ENCODE measurements around the gene MARCHF4.
A peak's percentile ranks its signal among the peaks of the same experiment; 100 is the strongest.

GRCh38 chr2:216404010-216404618 is 31.8 kb upstream of the MARCHF4 start:
- TF ChIP-seq, protein P1, sequence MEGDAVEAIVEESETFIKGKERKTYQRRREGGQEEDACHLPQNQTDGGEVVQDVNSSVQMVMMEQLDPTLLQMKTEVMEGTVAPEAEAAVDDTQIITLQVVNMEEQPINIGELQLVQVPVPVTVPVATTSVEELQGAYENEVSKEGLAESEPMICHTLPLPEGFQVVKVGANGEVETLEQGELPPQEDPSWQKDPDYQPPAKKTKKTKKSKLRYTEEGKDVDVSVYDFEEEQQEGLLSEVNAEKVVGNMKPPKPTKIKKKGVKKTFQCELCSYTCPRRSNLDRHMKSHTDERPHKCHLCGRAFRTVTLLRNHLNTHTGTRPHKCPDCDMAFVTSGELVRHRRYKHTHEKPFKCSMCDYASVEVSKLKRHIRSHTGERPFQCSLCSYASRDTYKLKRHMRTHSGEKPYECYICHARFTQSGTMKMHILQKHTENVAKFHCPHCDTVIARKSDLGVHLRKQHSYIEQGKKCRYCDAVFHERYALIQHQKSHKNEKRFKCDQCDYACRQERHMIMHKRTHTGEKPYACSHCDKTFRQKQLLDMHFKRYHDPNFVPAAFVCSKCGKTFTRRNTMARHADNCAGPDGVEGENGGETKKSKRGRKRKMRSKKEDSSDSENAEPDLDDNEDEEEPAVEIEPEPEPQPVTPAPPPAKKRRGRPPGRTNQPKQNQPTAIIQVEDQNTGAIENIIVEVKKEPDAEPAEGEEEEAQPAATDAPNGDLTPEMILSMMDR (IDR thresholded peaks at IDR 0.05): peak; percentile 72 to 85 (median 80)
- no peak for TF ChIP-seq POLR2A (IDR thresholded peaks at IDR 0.05)
